Esophagus muscularis mucosa (tissue), 4 donors: ENCODE results near the gene ZNF584. TPM values are rescaled to one million over a fixed set of nuclear protein-coding genes. Genes with fewer than 3 reads are reported as not detected.
"Not testable (repeated sequence)": the region's sequence is repeated elsewhere in the genome, so short reads cannot be mapped to it uniquely, and the experiment has no call there.

Experiments used
- DNase-seq: peaks from one replicate; pipeline ENCODE4 v3.0.0-alpha.2; 2017; ENCODE audit errors: extremely low spot score
- H3K27ac ChIP-seq, 4 donors: fragments of 200-600 bp; sonication (generic); replicated peaks in 1 of 4; 1 replicate in 3 of 4; 2 replicates in 1 of 4; pipeline ENCODE4 v1.5.1; 2016 to 2019; ENCODE audit warnings: mild to moderate bottlenecking in 1 of 4
- H3K27me3 ChIP-seq, 4 donors: fragments of 200-600 bp; sonication (generic); one replicate each; pipeline versions ENCODE4 v1.5.1 to v1.6.0; 2016 to 2019
- H3K36me3 ChIP-seq, 4 donors: fragments of 200-600 bp; sonication (generic); one replicate each; pipeline ENCODE4 v1.5.1; 2016 to 2019
- H3K4me1 ChIP-seq, 4 donors: fragments of 200-600 bp; sonication (generic); one replicate each; pipeline ENCODE4 v1.5.1; 2016 to 2019
- H3K4me3 ChIP-seq, 4 donors: fragments of 200-600 bp; sonication (generic); 1 replicate in 2 of 4; 2 replicates in 2 of 4; pipeline ENCODE4 v1.5.1; 2016 to 2019; ENCODE audit warnings: mild to moderate bottlenecking in 4 of 4, moderate library complexity in 1 of 4
- H3K9me3 ChIP-seq, 4 donors: fragments of 200-600 bp; sonication (generic); 1 replicate in 3 of 4; 2 replicates in 1 of 4; pipeline ENCODE4 v1.5.1; 2016 to 2019
- CTCF ChIP-seq, 3 experiments: fragments of 200-600 bp in 2 of 3; fragments of 450-650 bp in 1 of 3; sonication (generic) in 2 of 3; IDR thresholded peaks; one replicate each; pipeline ENCODE4 v1.5.1; 2017 to 2019; ENCODE audit warnings: antibody characterized with exemption in 3 of 3, mild to moderate bottlenecking in 2 of 3, moderate library complexity in 1 of 3
- EP300 ChIP-seq: sonication (generic); formaldehyde crosslinking; IDR thresholded peaks from one replicate; pipeline ENCODE4 v1.6.1; 2017; ENCODE audit warnings: antibody characterized with exemption
- POLR2A ChIP-seq: fragments of 450-650 bp; IDR thresholded peaks from one replicate; pipeline ENCODE4 v1.6.1; 2017; ENCODE audit warnings: antibody characterized with exemption, moderate library complexity, mild to moderate bottlenecking, low read depth
- POLR2AphosphoS5 ChIP-seq, 2 donors: sonication (generic); formaldehyde crosslinking; IDR thresholded peaks; one replicate each; pipeline ENCODE4 v1.6.1; 2017; ENCODE audit warnings: antibody characterized with exemption in 2 of 2
- WGBS: methylation state at CpG from one replicate; pipeline ENCODE4 v1.1.5; 2018; 5-methylcytosine and 5-hydroxymethylcytosine counted together
- intact Hi-C: fragments of 100-400 bp; cut with DNase I; formaldehyde crosslinking; loops from one replicate; pipeline ENCODE4 v1.15.1; 2023
- total RNA-seq, 4 donors: library from RNA; depleted of rRNA; stranded (reverse); fragments of >200 nt; gene quantifications; one replicate each; pipeline versions ENCODE4 v1.1.0 to v1.2.1, GENCODE V29; 2016

ZNF584 gene
- total RNA-seq, 4 donors from 2014 or later: 11.6 to 24.2 (median 18.9) TPM

- Histone ChIP-seq H3K9me3 (no peaks in the 10 kb centered on the region), H3K4me1 (peaks cover 0 to 4% (median 2%) of the 10 kb centered on the region in 4 donors), H3K4me3 (no peak overlapping the region), H3K27ac (no peak overlapping the region), H3K27me3 (no peaks in the 10 kb centered on the region), H3K36me3 (no peaks in the 10 kb centered on the region)
- DNase-seq: no peak
- TF ChIP-seq EP300 (no peak), CTCF (IDR thresholded peaks at IDR 0.05) (no peak), POLR2AphosphoS5 (IDR thresholded peaks at IDR 0.05) (no peak), POLR2A (no peak)
- 84% methylated on average over 4 of the region's 4 CpGs for WGBS
- intact Hi-C loops: no loop called here
Observed at GRCh38 chr19:58374200-58374599, 34.2 kb upstream of the ZNF584 start.

- WGBS: 86% methylated on average over 7 of the region's 7 CpGs
- H3K4me3 ChIP-seq, intact Hi-C loops, H3K27ac ChIP-seq, H3K9me3 ChIP-seq, DNase-seq, H3K36me3 ChIP-seq, H3K27me3 ChIP-seq: not testable (repeated sequence)
- H3K4me1 ChIP-seq: peaks cover 16 to 22% (median 18%) of the 10 kb centered on the region in 4 donors
Observed at GRCh38 chr19:58376724-58377123, 31.7 kb upstream of the ZNF584 start.

- Histone ChIP-seq H3K9me3 (no peaks in the 10 kb centered on the region), H3K27me3 (peaks cover 0 to 5% (median 0%) of the 10 kb centered on the region in 4 donors), H3K4me1 (peaks cover 21 to 34% (median 23%) of the 10 kb centered on the region in 4 donors), H3K36me3 (no peaks in the 10 kb centered on the region), H3K4me3 (no peak overlapping the region), H3K27ac (no peak overlapping the region)
- intact Hi-C loops: no loop called here
- TF ChIP-seq POLR2A (no peak), POLR2AphosphoS5 (IDR thresholded peaks at IDR 0.05) (no peak), CTCF (IDR thresholded peaks at IDR 0.05) (no peak), EP300 (no peak)
- DNase-seq: no peak
- 93% methylated on average over 4 of the region's 6 CpGs for WGBS
Observed at GRCh38 chr19:58379246-58379645, 29.2 kb upstream of the ZNF584 start.

- no peaks in the 10 kb centered on the region for H3K9me3 ChIP-seq
- peaks cover 21 to 40% (median 25%) of the 10 kb centered on the region in 4 donors for H3K4me1 ChIP-seq
- no peaks in the 10 kb centered on the region for H3K36me3 ChIP-seq
- intact Hi-C loops: no loop called here
- peak overlapping the region; percentile 75 to 99 (median 90) for H3K4me3 ChIP-seq
- no peak for DNase-seq
- no peak for TF ChIP-seq EP300
- TF ChIP-seq POLR2AphosphoS5 (IDR thresholded peaks at IDR 0.05): no peak
- TF ChIP-seq POLR2A: no peak
- no peak for TF ChIP-seq CTCF (IDR thresholded peaks at IDR 0.05)
- H3K27ac ChIP-seq: peak overlapping the region; percentile 91 to 96 (median 94)
- H3K27me3 ChIP-seq: peaks cover 0 to 5% (median 0%) of the 10 kb centered on the region in 4 donors
- 4% methylated on average over 22 of the region's 24 CpGs for WGBS
Observed at GRCh38 chr19:58380037-58380661, 28.3 kb upstream of the ZNF584 start.

- intact Hi-C loops: no loop called here
- peak; percentile 99 for DNase-seq
- Histone ChIP-seq H3K36me3 (no peaks in the 10 kb centered on the region), H3K4me3 (peak within 1 kb of the TSS; percentile 75 to 99 (median 90)), H3K27me3 (peaks cover 0 to 5% (median 0%) of the 10 kb centered on the region in 4 donors), H3K9me3 (no peaks in the 10 kb centered on the region), H3K4me1 (peaks cover 27 to 47% (median 32%) of the 10 kb centered on the region in 4 donors), H3K27ac (peak within 1 kb of the TSS; percentile 91 to 96 (median 94))
- TF ChIP-seq EP300: no peak
- peak; percentile 75 for TF ChIP-seq POLR2A
- peak; percentile 77 to 91 for TF ChIP-seq POLR2AphosphoS5 (IDR thresholded peaks at IDR 0.05)
- 0% methylated on average over 56 of the region's 83 CpGs for WGBS
Observed at GRCh38 chr19:58380662-58381459, 27.6 kb upstream of the ZNF584 start, which contains the start of gene ZNF837. ZNF837 (minus strand) TSS chr19:58381030; CDS start chr19:58369332, 11,698 bp downstream.
